A375 (cell line): ENCODE data around the gene FAM174A. TPM values are rescaled to one million over a fixed set of nuclear protein-coding genes. Genes with fewer than 3 reads are reported as not detected.

Experiments
- total RNA-seq: library from RNA; depleted of rRNA; stranded (reverse); fragments of >200 nt; shearing (Covaris generic); gene quantifications from 2 replicates; pipeline ENCODE4 v1.2.3, GENCODE V29; 2014; rRNA removed

The FAM174A gene
- 26.3 and 39.4 TPM in 2 replicates for total RNA-seq

DNA sequence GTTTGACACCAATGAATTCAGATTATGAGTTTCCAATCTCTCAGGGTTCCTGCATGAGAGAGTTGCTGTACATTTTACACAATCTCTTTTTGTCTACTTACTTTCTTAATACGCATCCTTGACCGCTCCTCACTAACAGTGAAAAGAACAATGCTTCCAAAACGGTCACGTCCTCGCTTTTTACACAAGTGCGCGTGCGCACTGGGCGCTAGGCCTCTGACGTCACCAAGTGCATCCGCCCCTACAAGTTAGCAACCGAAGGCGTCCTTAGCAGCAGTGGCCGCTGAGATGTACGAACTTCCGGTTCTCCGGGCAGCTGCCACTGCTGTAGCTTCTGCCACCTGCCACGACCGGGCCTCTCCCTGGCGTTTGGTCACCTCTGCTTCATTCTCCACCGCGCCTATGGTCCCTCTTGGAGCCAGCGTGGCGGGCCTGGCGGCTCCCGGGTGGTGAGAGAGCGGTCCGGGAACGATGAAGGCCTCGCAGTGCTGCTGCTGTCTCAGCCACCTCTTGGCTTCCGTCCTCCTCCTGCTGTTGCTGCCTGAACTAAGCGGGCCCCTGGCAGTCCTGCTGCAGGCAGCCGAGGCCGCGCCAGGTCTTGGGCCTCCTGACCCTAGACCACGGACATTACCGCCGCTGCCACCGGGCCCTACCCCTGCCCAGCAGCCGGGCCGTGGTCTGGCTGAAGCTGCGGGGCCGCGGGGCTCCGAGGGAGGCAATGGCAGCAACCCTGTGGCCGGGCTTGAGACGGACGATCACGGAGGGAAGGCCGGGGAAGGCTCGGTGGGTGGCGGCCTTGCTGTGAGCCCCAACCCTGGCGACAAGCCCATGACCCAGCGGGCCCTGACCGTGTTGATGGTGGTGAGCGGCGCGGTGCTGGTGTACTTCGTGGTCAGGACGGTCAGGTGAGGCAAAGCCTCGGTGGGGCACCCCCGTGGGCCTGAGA, at the start of gene FAM174A:
Gene FAM174A (plus strand): TSS at position 315 of the 946 bp plus-strand sequence. CDS start 157 bp downstream, at position 472.

